ENCODE measurements around the gene OLIG2. TPM values are rescaled to one million over a fixed set of nuclear protein-coding genes. Genes with fewer than 3 reads are reported as not detected.

Gene OLIG2
- total RNA-seq, 1 experiment from 2014 or later: not detected

- DNase-seq (ENCODE audit: low read depth): no peak
Observed at GRCh38 chr21:33063907-33064622, 38.3 kb downstream of the OLIG2 start.

GRCh38 chr21:33064623-33065390 lies 39.1 kb downstream of the OLIG2 start:
- no peak for DNase-seq (ENCODE audit: low read depth)

DNA sequence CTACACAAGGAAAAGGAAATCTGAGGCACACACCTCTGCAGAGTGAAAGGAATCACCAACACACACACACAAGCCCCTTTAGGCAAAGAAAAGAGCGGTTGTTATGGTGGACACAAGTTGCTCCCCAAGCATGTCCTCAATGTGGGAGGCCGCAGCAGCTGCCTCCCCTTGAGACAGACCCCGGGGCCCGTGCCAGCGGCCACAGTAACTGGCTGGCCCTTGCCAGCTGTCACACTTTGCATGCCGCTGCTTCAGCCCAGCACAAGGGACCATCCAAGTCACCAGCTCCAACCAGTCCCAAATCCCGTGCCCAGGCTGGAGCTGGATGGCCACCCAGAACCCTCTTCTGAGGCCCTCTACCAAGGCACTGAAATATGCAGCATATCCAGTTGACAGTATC lies 41.3 kb downstream of the OLIG2 start:
- no peak for DNase-seq (ENCODE audit: low read depth)

- DNase-seq (ENCODE audit: low read depth): no peak
Observed at GRCh38 chr21:33067457-33067856, 41.7 kb downstream of the OLIG2 start.

GRCh38 chr21:33069243-33069642 lies 43.5 kb downstream of the OLIG2 start:
- DNase-seq (ENCODE audit: low read depth): no peak

- DNase-seq (ENCODE audit: low read depth): no peak
Observed at GRCh38 chr21:33069645-33069993, 43.9 kb downstream of the OLIG2 start.

DNA sequence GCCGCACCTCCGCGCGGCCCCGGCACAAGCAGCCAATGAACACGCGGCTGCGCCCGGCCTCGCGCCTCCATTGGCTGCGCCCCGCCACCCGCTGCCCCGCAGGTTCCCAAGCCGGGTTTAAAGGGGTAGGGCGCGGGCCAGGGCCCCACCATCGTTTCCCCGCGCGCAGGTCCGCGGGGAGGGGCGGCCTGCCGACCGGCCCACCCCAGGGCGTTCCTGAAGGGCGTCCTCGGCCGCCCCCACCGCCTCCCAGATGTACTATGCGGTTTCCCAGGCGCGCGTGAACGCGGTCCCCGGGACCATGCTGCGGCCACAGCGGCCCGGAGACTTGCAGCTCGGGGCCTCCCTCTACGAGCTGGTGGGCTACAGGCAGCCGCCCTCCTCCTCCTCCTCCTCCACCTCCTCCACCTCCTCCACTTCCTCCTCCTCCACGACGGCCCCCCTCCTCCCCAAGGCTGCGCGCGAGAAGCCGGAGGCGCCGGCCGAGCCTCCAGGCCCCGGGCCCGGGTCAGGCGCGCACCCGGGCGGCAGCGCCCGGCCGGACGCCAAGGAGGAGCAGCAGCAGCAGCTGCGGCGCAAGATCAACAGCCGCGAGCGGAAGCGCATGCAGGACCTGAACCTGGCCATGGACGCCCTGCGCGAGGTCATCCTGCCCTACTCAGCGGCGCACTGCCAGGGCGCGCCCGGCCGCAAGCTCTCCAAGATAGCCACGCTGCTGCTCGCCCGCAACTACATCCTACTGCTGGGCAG lies 44.4 kb downstream of the OLIG2 start, which contains the start of gene OLIG1:
OLIG1 (plus strand) TSS at position 148 of the 750 bp plus-strand sequence; CDS start at position 254, 106 bp downstream.
- no peak for DNase-seq (ENCODE audit: low read depth)

- DNase-seq (ENCODE audit: low read depth): no peak
Observed at GRCh38 chr21:33070744-33070997, 44.9 kb downstream of the OLIG2 start.

GRCh38 chr21:33070998-33071769 lies 45.4 kb downstream of the OLIG2 start:
- no peak for DNase-seq (ENCODE audit: low read depth)

DNA sequence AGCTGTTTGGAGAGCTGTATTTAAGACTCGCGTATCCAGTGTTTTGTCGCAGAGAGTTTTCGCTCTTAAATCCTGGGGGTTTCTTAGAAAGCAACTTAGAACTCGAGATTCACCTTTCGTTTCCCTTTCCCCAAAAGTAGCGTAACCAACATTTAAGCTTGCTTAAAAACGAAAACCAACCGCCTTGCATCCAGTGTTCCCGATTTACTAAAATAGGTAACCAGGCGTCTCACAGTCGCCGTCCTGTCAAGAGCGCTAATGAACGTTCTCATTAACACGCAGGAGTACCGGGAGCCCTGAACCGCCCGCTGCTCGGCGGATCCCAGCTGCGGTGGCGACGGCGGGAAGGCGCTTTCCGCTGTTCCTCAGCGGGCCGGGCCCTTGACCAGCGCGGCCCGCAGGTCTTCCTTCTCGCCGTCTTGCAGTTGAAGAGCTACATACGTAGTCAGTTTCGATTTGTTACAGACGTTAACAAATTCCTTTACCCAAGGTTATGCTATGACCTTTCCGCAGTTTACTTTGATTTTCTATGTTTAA lies 46.1 kb downstream of the OLIG2 start:
- DNase-seq (ENCODE audit: low read depth): no peak

GRCh38 chr21:33073636-33074035 lies 47.9 kb downstream of the OLIG2 start:
- no peak for DNase-seq (ENCODE audit: low read depth)

DNA sequence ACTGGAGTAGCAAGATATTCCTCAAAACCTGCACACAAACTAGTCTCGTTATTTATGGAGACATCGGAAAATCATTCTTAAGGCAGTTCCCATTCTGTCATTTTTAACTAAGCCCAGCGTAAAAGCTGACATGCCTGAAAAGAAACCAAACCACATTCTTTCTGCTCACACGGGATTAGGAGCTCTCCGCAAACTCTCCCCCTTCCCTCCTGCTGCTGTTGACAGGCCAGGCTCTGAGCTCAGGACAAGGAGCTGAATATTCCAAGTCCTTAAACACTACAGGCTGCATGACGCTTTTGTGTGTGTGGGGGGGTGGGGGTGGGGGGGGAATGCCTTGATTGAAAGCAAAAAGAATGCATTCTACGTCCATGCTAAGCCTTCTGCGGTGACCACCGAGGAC lies 49.4 kb downstream of the OLIG2 start:
- no peak for DNase-seq (ENCODE audit: low read depth)

- DNase-seq (ENCODE audit: low read depth): no peak
Observed at GRCh38 chr21:33075596-33076195, 50.0 kb downstream of the OLIG2 start.

DNA sequence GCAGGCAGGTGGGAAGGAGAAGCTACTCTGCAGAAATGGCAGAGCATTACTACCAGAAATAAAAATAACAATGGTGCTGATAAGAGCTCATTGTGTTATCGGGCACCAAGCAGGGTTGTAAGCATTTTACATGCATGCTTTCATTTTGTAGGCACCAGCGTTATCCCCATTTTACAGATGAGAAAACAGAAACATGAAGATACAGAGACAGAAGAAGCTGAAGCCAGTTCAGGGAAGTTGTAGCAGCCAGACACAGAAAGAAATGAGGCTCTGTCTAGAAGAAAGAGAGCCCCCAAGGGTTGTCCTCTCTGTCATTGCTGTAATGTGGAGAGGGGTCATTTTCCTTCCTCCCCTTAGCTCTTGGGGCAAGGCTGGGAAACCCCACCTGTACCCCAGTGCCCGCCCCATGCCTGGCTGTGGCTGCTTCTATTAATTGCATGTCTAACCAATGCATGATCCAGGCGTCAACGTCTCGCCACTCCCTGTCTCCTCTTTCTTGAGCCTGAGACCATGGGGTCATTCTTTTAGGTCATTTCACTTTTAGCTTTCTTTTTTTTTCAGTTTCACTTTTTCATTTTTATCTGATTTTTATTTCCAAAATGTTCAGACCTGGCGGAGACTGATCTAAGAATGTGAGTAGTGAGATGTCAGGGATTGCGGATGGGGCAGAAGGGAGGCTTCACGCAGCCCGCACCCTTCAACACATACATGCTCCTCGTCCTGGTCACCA lies 51.0 kb downstream of the OLIG2 start:
- no peak for DNase-seq (ENCODE audit: low read depth)

Other genes with a start within 250 kb of the OLIG2 start
- gene OLIG1, start 44.2 kb downstream of the OLIG2 start, total RNA-seq (2014; rRNA removed; shearing (Covaris generic)): not detected in 2 replicates
- gene IFNAR2, start 204.0 kb downstream of the OLIG2 start, total RNA-seq (2014; rRNA removed; shearing (Covaris generic)): 2.0 and 3.1 TPM in 2 replicates
- gene IL10RB, start 240.4 kb downstream of the OLIG2 start, total RNA-seq (2014; rRNA removed; shearing (Covaris generic)): 21.4 and 30.4 TPM in 2 replicates